HG02870 (cell line): ENCODE data around the gene EEF2KMT.
"Not testable (repeated sequence)": the region's sequence is repeated elsewhere in the genome, so short reads cannot be mapped to it uniquely, and the experiment has no call there.

Experiments
- ATAC-seq: cut with Tn5 transposase; IDR thresholded peaks from one replicate; pipeline ENCODE4 v1.9.1; 2021; ENCODE audit warnings: mild to moderate bottlenecking, moderate library complexity; ENCODE audit not compliant: unreplicated experiment

The EEF2KMT gene

GRCh38 chr16:5096437-5097060, 1.0 kb downstream of the EEF2KMT start:
- not testable (repeated sequence) for ATAC-seq

- ATAC-seq, result not testable (repeated sequence)
These were observed 2.3 kb downstream of the EEF2KMT start for GRCh38 chr16:5095145-5095830.

GRCh38 chr16:5093746-5094145, 3.8 kb downstream of the EEF2KMT start:
- not testable (repeated sequence) for ATAC-seq

GRCh38 chr16:5093081-5093480, 4.5 kb downstream of the EEF2KMT start:
- not testable (repeated sequence) for ATAC-seq

GRCh38 chr16:5090592-5090991, 7.0 kb downstream of the EEF2KMT start:
- ATAC-seq, result not testable (repeated sequence)

GRCh38 chr16:5089911-5090555, 7.6 kb downstream of the EEF2KMT start:
- ATAC-seq, result not testable (repeated sequence)

GRCh38 chr16:5088936-5089335, 8.7 kb downstream of the EEF2KMT start:
- ATAC-seq, result not testable (repeated sequence)

- ATAC-seq, result not testable (repeated sequence)
These were observed 9.4 kb downstream of the EEF2KMT start for GRCh38 chr16:5088086-5088790.

GRCh38 chr16:5085716-5086115, 11.9 kb downstream of the EEF2KMT start:
- ATAC-seq, result not testable (repeated sequence)

GRCh38 chr16:5084802-5085201, 12.8 kb downstream of the EEF2KMT start:
- ATAC-seq, result not testable (repeated sequence)

GRCh38 chr16:5084099-5084731, 13.4 kb downstream of the EEF2KMT start:
- ATAC-seq, result not testable (repeated sequence)

- ATAC-seq, result not testable (repeated sequence)
These were observed 13.9 kb downstream of the EEF2KMT start for GRCh38 chr16:5083646-5084045.

GRCh38 chr16:5080996-5081395, 16.6 kb downstream of the EEF2KMT start:
- not testable (repeated sequence) for ATAC-seq

- not testable (repeated sequence) for ATAC-seq
These were observed 17.1 kb downstream of the EEF2KMT start for GRCh38 chr16:5080461-5080860.

- no peak for ATAC-seq
These were observed 19.0 kb downstream of the EEF2KMT start for GRCh38 chr16:5078626-5079025.

GRCh38 chr16:5077304-5077703, 20.3 kb downstream of the EEF2KMT start:
- no peak for ATAC-seq

GRCh38 chr16:5075637-5076036, 22.0 kb downstream of the EEF2KMT start:
- no peak for ATAC-seq

- not testable (repeated sequence) for ATAC-seq
These were observed 23.8 kb downstream of the EEF2KMT start for GRCh38 chr16:5073771-5074170.

- ATAC-seq, result no peak
These were observed 24.3 kb downstream of the EEF2KMT start for GRCh38 chr16:5073279-5073629.

- no peak for ATAC-seq
These were observed 25.0 kb downstream of the EEF2KMT start for GRCh38 chr16:5072334-5073278.
